Measurements from ENCODE around the gene OR10G8.

The OR10G8 gene

DNA sequence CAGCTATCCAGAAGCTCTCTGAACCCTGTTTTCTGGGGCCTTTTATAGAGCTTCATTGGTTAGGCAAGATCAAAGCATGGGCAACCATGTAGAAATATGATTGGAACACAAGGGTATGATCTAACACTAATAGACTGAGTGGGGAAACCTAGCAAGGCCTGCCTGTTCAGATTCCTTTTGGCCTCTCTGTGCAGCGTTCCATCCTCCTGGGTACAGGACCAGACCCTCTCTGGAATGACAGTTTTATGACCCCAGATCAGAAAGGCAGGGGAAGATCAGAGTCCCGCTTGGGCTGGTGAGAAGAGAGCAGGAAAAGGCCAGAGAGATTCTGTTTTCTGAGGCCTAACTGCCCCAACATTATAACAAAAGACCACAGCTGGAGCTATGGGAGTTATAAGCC is 52.0 kb downstream of the OR10G8 start:
- no peak for DNase-seq (ENCODE audit: low spot score)

DNA sequence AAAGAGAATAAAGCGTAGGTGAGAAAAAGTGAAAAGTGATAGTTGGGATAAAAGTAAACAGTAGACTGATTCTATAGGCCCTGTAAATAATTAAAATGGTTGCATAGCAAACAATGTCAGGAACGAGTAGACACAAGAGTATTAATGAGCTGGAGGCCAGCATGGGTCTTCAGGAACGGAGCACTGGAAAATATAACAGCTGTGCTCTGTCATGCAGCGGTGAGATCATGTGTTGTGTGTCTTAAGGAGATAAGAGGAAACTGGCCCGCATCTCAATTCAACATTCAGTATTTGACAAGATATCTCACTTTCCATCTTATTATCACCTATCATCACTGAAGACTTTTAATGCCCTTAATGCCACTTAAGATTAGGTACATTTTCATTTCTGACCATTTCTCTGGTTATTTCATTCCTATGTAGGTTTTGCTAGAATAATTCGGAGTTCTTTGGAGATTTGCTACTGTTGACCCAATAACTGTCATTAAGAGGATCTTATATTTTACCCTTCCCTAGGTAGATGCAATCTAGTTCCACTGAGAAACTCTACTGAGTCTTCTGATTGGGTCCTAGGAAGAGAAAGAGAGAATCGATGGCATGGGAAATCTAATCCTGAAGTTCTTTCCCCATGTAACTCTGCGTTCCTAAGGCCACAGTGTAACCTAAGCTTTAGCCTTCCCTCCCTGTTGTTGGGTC is 53.2 kb downstream of the OR10G8 start:
- DNase-seq (ENCODE audit: low spot score): no peak
